Caco-2 (cell line): ENCODE data around the gene ZNF684. TPM values are rescaled to one million over a fixed set of nuclear protein-coding genes. Genes with fewer than 3 reads are reported as not detected.

Experiments
- BruUV-seq: library from RNA; stranded (reverse); fragments of 400-500 nt; replicated peaks from 2 replicates; lab custom pipeline; 2021; lab: Mats Ljungman, UMichigan
- CTCF ChIA-PET: fragments of 300-600 bp; sonication (Branson Sonifier 250); formaldehyde crosslinking; loops from one replicate; lab custom pipeline; 2022; ENCODE audit warnings: antibody characterized with exemption; lab: Charles Lee
- POLR2A ChIA-PET: fragments of 300-600 bp; sonication (Branson Sonifier 250); formaldehyde crosslinking; loops from one replicate; lab custom pipeline; 2022; ENCODE audit warnings: antibody characterized with exemption; lab: Charles Lee
- DNase-seq, 2 experiments: peaks; one replicate each; pipeline versions ENCODE4 v3.0.0 to v3.0.0-alpha.2; 2020 to 2022
- H3K27me3 ChIP-seq: replicated peaks from 2 replicates; pipeline ENCODE4 v1.6.0; 2011; ENCODE audit warnings: low read length; ENCODE audit not compliant: control insufficient read depth, insufficient read depth
- H3K36me3 ChIP-seq: 2 replicates; pipeline ENCODE4 v1.5.1; 2011; ENCODE audit warnings: low read length; ENCODE audit not compliant: control insufficient read depth, insufficient read depth
- H3K4me1 ChIP-seq: fragments of 250-450 bp; sonication (Bioruptor Pico); 2 replicates; pipeline ENCODE4 v1.5.1; 2020; ENCODE audit warnings: mild to moderate bottlenecking
- H3K4me3 ChIP-seq: 2 replicates; pipeline ENCODE4 v1.5.1; 2011; ENCODE audit warnings: low read depth, mild to moderate bottlenecking, control low read depth, low read length
- H3K9me3 ChIP-seq: fragments of 250-450 bp; sonication (Bioruptor Pico); 2 replicates; pipeline ENCODE4 v1.5.1; 2020; ENCODE audit warnings: mild to moderate bottlenecking, moderate library complexity
- H3K27ac Mint-ChIP-seq: one replicate; pipeline ENCODE4 v1.8.0; 2022; ENCODE audit warnings: mixed read lengths; ENCODE audit not compliant: unreplicated experiment
- H3K27me3 Mint-ChIP-seq: one replicate; pipeline ENCODE4 v1.8.0; 2022; ENCODE audit warnings: mixed read lengths; ENCODE audit not compliant: insufficient read depth, unreplicated experiment
- H3K36me3 Mint-ChIP-seq: one replicate; pipeline ENCODE4 v1.8.0; 2022; ENCODE audit warnings: mild to moderate bottlenecking, mixed read lengths; ENCODE audit not compliant: insufficient read depth, unreplicated experiment
- H3K4me1 Mint-ChIP-seq: one replicate; pipeline ENCODE4 v1.8.0; 2022; ENCODE audit warnings: low read depth, mixed read lengths; ENCODE audit not compliant: unreplicated experiment
- H3K4me3 Mint-ChIP-seq: one replicate; pipeline ENCODE4 v1.8.0; 2022; ENCODE audit warnings: mild to moderate bottlenecking, moderate library complexity, mixed read lengths; ENCODE audit not compliant: unreplicated experiment
- H3K9me3 Mint-ChIP-seq: one replicate; pipeline ENCODE4 v1.8.0; 2022; ENCODE audit warnings: mixed read lengths; ENCODE audit not compliant: unreplicated experiment
- CTCF ChIP-seq, 2 experiments: fragments of 200-600 bp in 1 of 2; IDR thresholded peaks; 1 replicate in 1 of 2; 2 replicates in 1 of 2; pipeline versions ENCODE4 v1.5.1 to v1.8.0; 2011 to 2022; ENCODE audit warnings: antibody characterized with exemption in 1 of 2, control low read depth in 1 of 2, inconsistent platforms in 1 of 2, low read depth in 1 of 2, low read length in 1 of 2, mild to moderate bottlenecking in 1 of 2, moderate library complexity in 1 of 2; ENCODE audit not compliant: insufficient read depth in 1 of 2, severe bottlenecking in 1 of 2, unreplicated experiment in 1 of 2
- intact Hi-C: fragments of 100-400 bp; cut with micrococcal nuclease; formaldehyde crosslinking; loops from one replicate; pipeline ENCODE4 v1.10.0; 2022; ENCODE audit not compliant: unreplicated experiment
- total RNA-seq: library from RNA; stranded (reverse); gene quantifications from 2 replicates; pipeline ENCODE4 v1.2.3, GENCODE V29; 2022

ZNF684 gene
- total RNA-seq, 1 experiment from 2014 or later: 3.2 TPM

GRCh38 chr1:40534589-40534988 is 3.2 kb downstream of the ZNF684 start:
- Histone ChIP-seq H3K4me3 (no peak overlapping the region), H3K27me3 (no peaks in the 10 kb centered on the region), H3K36me3 (no peaks in the 10 kb centered on the region), H3K4me1 (0 out of 2 replicates have a peak, but pooled peaks cover 6% of the 10 kb centered on the region), H3K9me3 (no peaks in the 10 kb centered on the region)
- POLR2A ChIA-PET: no interaction called here
- no peaks in the 10 kb centered on the region for H3K4me1 Mint-ChIP-seq
- BruUV-seq: no TSS peak
- H3K36me3 Mint-ChIP-seq: no peaks in the 10 kb centered on the region
- no peak overlapping the region for H3K4me3 Mint-ChIP-seq
- DNase-seq: no peak
- CTCF ChIA-PET: no interaction called here
- intact Hi-C loops: loop anchor here (5.0 kb wide), 1 partner anchor 133 kb away; the partner anchor contains the start of gene RIMS3
- peaks cover 2% of the 10 kb centered on the region for H3K27me3 Mint-ChIP-seq
- peaks cover 12% of the 10 kb centered on the region for H3K9me3 Mint-ChIP-seq
- TF ChIP-seq CTCF (IDR thresholded peaks at IDR 0.05; ENCODE audit: insufficient read depth in 1 of 2, low read depth in 1 of 2, low read length in 1 of 2, severe bottlenecking in 1 of 2, unreplicated experiment in 1 of 2): no peak
- H3K27ac Mint-ChIP-seq: no peak overlapping the region

GRCh38 chr1:40535732-40536131 is 4.3 kb downstream of the ZNF684 start:
- TF ChIP-seq CTCF (IDR thresholded peaks at IDR 0.05; ENCODE audit: insufficient read depth in 1 of 2, low read depth in 1 of 2, low read length in 1 of 2, severe bottlenecking in 1 of 2, unreplicated experiment in 1 of 2): no peak
- Mint-ChIP-seq H3K4me3 (no peak overlapping the region), H3K9me3 (peaks cover 8% of the 10 kb centered on the region), H3K27ac (no peak overlapping the region), H3K4me1 (no peaks in the 10 kb centered on the region), H3K36me3 (no peaks in the 10 kb centered on the region), H3K27me3 (peaks cover 2% of the 10 kb centered on the region)
- Histone ChIP-seq H3K4me3 (no peak overlapping the region), H3K36me3 (no peaks in the 10 kb centered on the region), H3K4me1 (0 out of 2 replicates have a peak, but pooled peaks cover 6% of the 10 kb centered on the region), H3K9me3 (no peaks in the 10 kb centered on the region), H3K27me3 (no peaks in the 10 kb centered on the region)
- CTCF ChIA-PET: no interaction called here
- no TSS peak for BruUV-seq
- POLR2A ChIA-PET: no interaction called here
- DNase-seq: no peak
- intact Hi-C loops: no loop called here

- Histone ChIP-seq H3K36me3 (no peaks in the 10 kb centered on the region), H3K4me3 (no peak overlapping the region), H3K9me3 (no peaks in the 10 kb centered on the region), H3K4me1 (no peaks in the 10 kb centered on the region), H3K27me3 (no peaks in the 10 kb centered on the region)
- CTCF ChIA-PET: no interaction called here
- Mint-ChIP-seq H3K4me3 (no peak overlapping the region), H3K27ac (no peak overlapping the region), H3K27me3 (no peaks in the 10 kb centered on the region), H3K9me3 (no peaks in the 10 kb centered on the region), H3K4me1 (no peaks in the 10 kb centered on the region), H3K36me3 (peaks cover 17% of the 10 kb centered on the region)
- intact Hi-C loops: no loop called here
- no TSS peak for BruUV-seq
- no peak for TF ChIP-seq CTCF (IDR thresholded peaks at IDR 0.05; ENCODE audit: insufficient read depth in 1 of 2, low read depth in 1 of 2, low read length in 1 of 2, severe bottlenecking in 1 of 2, unreplicated experiment in 1 of 2)
- POLR2A ChIA-PET: no interaction called here
- DNase-seq: no peak
Measured at GRCh38 chr1:40539338-40539737, 7.9 kb downstream of the ZNF684 start.
